ENCODE measurements around the gene LMX1B.

LMX1B gene

GRCh38 chr9:126743041-126743440 is 129.3 kb downstream of the LMX1B start:
- TF ChIP-seq TEAD4 (IDR thresholded peaks at IDR 0.05) (no peak), FOXM1 (IDR thresholded peaks at IDR 0.05; ENCODE audit: borderline replicate concordance, low read depth) (no peak), CEBPB (IDR thresholded peaks at IDR 0.05) (no peak), RAD21 (IDR thresholded peaks at IDR 0.05; ENCODE audit: low read depth) (no peak), YY1 (IDR thresholded peaks at IDR 0.05; ENCODE audit: low read depth) (no peak), CREB1 (IDR thresholded peaks at IDR 0.05; ENCODE audit: low read depth) (no peak), NFIC (IDR thresholded peaks at IDR 0.05) (no peak), EGR1 (IDR thresholded peaks at IDR 0.05) (no peak), TCF12 (IDR thresholded peaks at IDR 0.05; ENCODE audit: low read depth) (no peak), TAF1 (IDR thresholded peaks at IDR 0.05; ENCODE audit: low read depth) (no peak), ZBTB7A (IDR thresholded peaks at IDR 0.05; ENCODE audit: low read depth) (no peak), REST (IDR thresholded peaks at IDR 0.05; ENCODE audit: low read depth) (no peak)
- TF ChIP-seq, protein P1, sequence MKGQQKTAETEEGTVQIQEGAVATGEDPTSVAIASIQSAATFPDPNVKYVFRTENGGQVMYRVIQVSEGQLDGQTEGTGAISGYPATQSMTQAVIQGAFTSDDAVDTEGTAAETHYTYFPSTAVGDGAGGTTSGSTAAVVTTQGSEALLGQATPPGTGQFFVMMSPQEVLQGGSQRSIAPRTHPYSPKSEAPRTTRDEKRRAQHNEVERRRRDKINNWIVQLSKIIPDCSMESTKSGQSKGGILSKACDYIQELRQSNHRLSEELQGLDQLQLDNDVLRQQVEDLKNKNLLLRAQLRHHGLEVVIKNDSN (IDR thresholded peaks at IDR 0.05) = no peak
- TF ChIP-seq, protein P2, sequence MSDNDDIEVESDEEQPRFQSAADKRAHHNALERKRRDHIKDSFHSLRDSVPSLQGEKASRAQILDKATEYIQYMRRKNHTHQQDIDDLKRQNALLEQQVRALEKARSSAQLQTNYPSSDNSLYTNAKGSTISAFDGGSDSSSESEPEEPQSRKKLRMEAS (IDR thresholded peaks at IDR 0.05) = no peak

- no peak for TF ChIP-seq EGR1 (IDR thresholded peaks at IDR 0.05)
Observed at GRCh38 chr9:126745574-126746411, 132.1 kb downstream of the LMX1B start.
